Chondrocyte (in vitro differentiated cells): Measurements from ENCODE around the gene LSM3. TPM values are rescaled to one million over a fixed set of nuclear protein-coding genes. Genes with fewer than 3 reads are reported as not detected.

Source experiments
- DNase-seq: peaks from one replicate; pipeline ENCODE4 v3.0.0; 2021; ENCODE audit warnings: mixed read lengths, low spot score
- H3K27ac Mint-ChIP-seq: one replicate; pipeline ENCODE4 v1.8.0; 2021; ENCODE audit warnings: mild to moderate bottlenecking, moderate library complexity, mixed read lengths; ENCODE audit not compliant: unreplicated experiment
- H3K27me3 Mint-ChIP-seq: 2 replicates; pipeline ENCODE4 v1.8.0; 2021; ENCODE audit warnings: low read depth, mixed read lengths
- H3K36me3 Mint-ChIP-seq: 2 replicates; pipeline ENCODE4 v1.8.0; 2021; ENCODE audit warnings: low read depth, mixed read lengths
- H3K4me1 Mint-ChIP-seq: 2 replicates; pipeline ENCODE4 v1.8.0; 2021; ENCODE audit warnings: low read depth, mild to moderate bottlenecking, mixed read lengths
- H3K4me3 Mint-ChIP-seq: one replicate; pipeline ENCODE4 v1.8.0; 2021; ENCODE audit warnings: mild to moderate bottlenecking, moderate library complexity, mixed read lengths; ENCODE audit not compliant: unreplicated experiment
- H3K9me3 Mint-ChIP-seq: 2 replicates; pipeline ENCODE4 v1.8.0; 2021; ENCODE audit warnings: low read depth, mixed read lengths
- CTCF ChIP-seq: fragments of 200-600 bp; sonication (generic); IDR thresholded peaks from 2 replicates; pipeline ENCODE4 v1.5.0; 2021; ENCODE audit warnings: antibody characterized with exemption, mild to moderate bottlenecking, moderate library complexity
- long read RNA-seq: library from polyadenylated mRNA; stranded (forward); transcript quantifications from one replicate; pipeline ENCODE4 v2.0.0, GENCODE V29; 2021
- total RNA-seq: library from RNA; stranded (reverse); gene quantifications from 3 replicates; pipeline ENCODE4 v1.2.1, GENCODE V29; 2021

LSM3 gene
- 8.1 to 12.8 TPM (median 8.4 TPM) in 3 replicates for total RNA-seq
- long read RNA-seq, transcript LSM3-201 (4 exons, 3,815 nt): major isoform, 78 of 81 reads
- long read RNA-seq, partial matches to known transcripts: 3 of 81 reads
- long read RNA-seq, other reads (novel, unspliced or antisense): 0 of 81 reads

- Mint-ChIP-seq H3K4me1 (peaks cover 50% of the 10 kb centered on the region), H3K36me3 (peaks cover 7% of the 10 kb centered on the region), H3K27ac (peak within 1 kb of the TSS; percentile 99), H3K4me3 (peak within 1 kb of the TSS; percentile 96), H3K27me3 (no peaks in the 10 kb centered on the region), H3K9me3 (no peaks in the 10 kb centered on the region)
- no peak for TF ChIP-seq CTCF
- no peak for DNase-seq
Measured at GRCh38 chr3:14178247-14179113, at the start of gene LSM3, which contains the start of gene XPC. Gene LSM3 (plus strand): TSS chr3:14178817. CDS start chr3:14178861, 44 bp downstream. Gene XPC (minus strand): TSS chr3:14178601. CDS start chr3:14178568, 33 bp downstream.

- no peak for TF ChIP-seq CTCF
- H3K27me3 Mint-ChIP-seq: no peaks in the 10 kb centered on the region
- H3K4me1 Mint-ChIP-seq: peaks cover 21% of the 10 kb centered on the region
- H3K4me3 Mint-ChIP-seq: no peak overlapping the region
- peaks cover 40% of the 10 kb centered on the region for H3K36me3 Mint-ChIP-seq
- DNase-seq: no peak
- H3K27ac Mint-ChIP-seq: no peak overlapping the region
- no peaks in the 10 kb centered on the region for H3K9me3 Mint-ChIP-seq
Measured at GRCh38 chr3:14129296-14129695, 49.3 kb upstream of the LSM3 start.

GRCh38 chr3:14130230-14130629 lies 48.4 kb upstream of the LSM3 start:
- Mint-ChIP-seq H3K4me1 (peaks cover 21% of the 10 kb centered on the region), H3K27me3 (no peaks in the 10 kb centered on the region), H3K36me3 (peaks cover 43% of the 10 kb centered on the region), H3K27ac (no peak overlapping the region), H3K9me3 (no peaks in the 10 kb centered on the region), H3K4me3 (no peak overlapping the region)
- no peak for DNase-seq
- TF ChIP-seq CTCF: no peak

- H3K36me3 Mint-ChIP-seq: peaks cover 47% of the 10 kb centered on the region
- H3K27ac Mint-ChIP-seq: no peak overlapping the region
- H3K4me3 Mint-ChIP-seq: no peak overlapping the region
- H3K9me3 Mint-ChIP-seq: no peaks in the 10 kb centered on the region
- H3K4me1 Mint-ChIP-seq: peaks cover 20% of the 10 kb centered on the region
- no peak for DNase-seq
- H3K27me3 Mint-ChIP-seq: no peaks in the 10 kb centered on the region
- TF ChIP-seq CTCF: no peak
Measured at GRCh38 chr3:14130707-14131106, 47.9 kb upstream of the LSM3 start.

GRCh38 chr3:14131134-14131533 lies 47.5 kb upstream of the LSM3 start:
- H3K27ac Mint-ChIP-seq: no peak overlapping the region
- H3K36me3 Mint-ChIP-seq: peaks cover 52% of the 10 kb centered on the region

More at GRCh38 chr3:14131134-14131533, 47.5 kb upstream of the LSM3 start:
- Mint-ChIP-seq H3K9me3 (no peaks in the 10 kb centered on the region), H3K4me1 (peaks cover 20% of the 10 kb centered on the region), H3K4me3 (no peak overlapping the region), H3K27me3 (no peaks in the 10 kb centered on the region)
- TF ChIP-seq CTCF: no peak
- no peak for DNase-seq
